HG02588 (cell line): Measurements from ENCODE around the gene KLHL22.
"Not testable (repeated sequence)": the region's sequence is repeated elsewhere in the genome, so short reads cannot be mapped to it uniquely, and the experiment has no call there.

Source experiments
- ATAC-seq: cut with Tn5 transposase; IDR thresholded peaks from one replicate; pipeline ENCODE4 v1.9.1; 2021; ENCODE audit warnings: mild to moderate bottlenecking, moderate library complexity; ENCODE audit not compliant: unreplicated experiment

The KLHL22 gene

DNA sequence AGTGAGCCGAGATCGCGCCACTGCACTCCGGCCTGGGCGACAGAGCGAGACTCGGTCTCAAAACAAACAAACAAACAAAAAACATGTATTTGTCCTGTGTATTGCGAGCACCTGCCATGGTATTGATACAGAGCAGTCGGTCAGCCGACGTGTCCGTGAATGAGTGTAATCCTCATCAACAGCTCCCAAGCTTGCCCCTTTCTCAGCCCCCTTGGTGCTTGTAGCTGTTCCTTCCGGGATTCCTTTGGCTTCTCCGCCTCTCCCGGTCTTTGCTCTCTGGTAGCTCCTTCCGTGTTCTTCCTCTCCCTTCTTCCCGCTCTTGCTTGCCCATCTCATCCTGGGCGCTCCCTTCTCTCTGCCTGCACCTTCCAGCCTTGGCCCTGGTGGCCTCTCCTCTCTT lies 90.7 kb downstream of the KLHL22 start:
- ATAC-seq = no peak

DNA sequence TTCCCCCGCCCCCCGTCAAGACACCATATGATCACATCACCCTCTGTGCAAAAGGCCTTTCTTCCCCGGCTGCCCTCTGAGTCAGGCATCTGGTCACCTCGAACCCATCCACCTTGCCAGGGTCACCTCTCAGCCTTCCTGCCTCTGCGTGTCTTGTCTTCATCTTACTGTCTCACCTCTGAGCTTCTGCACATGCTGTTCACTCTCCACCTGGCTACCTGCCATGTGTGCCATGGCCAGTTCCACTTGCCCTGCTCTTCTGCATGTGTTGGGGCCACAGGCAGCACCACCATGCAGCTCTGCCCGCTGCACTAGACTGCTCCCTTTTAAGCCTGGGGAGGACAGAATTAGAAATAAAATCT lies 91.8 kb downstream of the KLHL22 start:
- no peak for ATAC-seq

DNA sequence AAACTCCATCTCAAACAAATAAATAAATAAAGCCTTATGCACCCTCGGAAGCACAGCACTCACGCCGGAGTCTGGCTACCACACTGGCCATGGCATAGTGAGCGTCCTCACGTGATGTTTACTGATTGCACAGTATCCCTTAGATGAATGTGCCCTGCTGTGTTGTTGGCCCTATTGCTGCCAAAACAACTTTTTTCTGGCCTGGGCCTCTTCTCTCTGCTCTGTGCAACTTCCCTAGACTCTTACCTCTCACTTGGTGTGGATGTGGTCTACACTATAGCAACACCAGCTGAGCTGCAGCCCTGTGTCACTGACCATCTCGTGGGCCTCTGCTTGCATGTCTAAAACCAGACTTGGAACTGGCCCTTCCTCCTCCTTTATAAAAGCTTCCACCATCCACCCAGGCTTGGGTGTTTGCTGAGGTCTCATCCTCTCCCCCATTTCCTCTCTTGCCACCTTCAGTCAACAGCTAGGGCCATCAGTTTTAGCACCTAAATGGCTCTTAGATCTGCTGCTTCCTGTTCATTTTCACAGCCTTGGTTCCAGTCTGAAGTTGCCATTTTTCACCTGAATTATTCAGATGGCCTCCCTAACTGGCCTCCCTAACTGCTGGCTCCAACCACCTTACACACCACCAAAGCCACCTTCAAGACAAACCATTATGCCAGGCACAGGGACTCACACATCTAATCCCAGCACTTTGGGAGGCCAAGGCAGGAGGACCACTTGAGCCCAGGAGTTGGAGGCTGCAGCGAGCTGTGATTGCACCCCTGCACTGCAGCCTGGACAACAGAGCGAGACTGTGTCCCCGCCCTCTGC lies 92.4 kb downstream of the KLHL22 start:
- ATAC-seq = no peak

DNA sequence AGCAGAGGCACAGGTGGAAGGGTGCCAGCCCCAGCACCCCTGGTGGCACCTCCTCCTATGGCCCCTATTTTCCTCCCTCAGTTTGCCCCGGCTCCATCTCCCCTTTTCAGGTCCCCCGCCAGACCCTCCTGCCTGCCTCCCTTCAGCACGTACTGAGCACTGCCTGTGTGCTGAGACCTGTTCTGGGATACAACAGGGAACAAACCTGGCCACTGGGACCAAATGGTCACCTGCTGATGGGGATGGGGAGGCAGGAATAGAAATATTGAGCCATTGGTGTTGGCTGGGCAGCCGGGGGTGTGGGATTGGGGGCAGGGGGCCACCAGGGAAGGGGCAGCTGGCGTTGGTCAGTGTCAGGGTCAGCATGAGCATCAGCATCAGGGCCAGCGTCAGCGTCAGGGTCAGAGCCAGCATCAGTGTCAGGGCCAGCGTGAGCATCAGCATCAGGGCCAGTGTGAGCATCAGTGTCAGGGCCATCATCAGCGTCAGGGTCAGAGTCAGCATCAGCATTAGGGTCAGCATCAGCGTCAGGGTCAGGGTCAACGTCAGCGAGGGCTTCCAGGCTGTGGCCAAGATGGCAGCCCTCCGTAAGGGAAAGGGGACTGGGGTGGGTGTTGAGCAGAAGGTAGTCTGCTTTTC lies 94.1 kb downstream of the KLHL22 start:
- ATAC-seq = no peak

DNA sequence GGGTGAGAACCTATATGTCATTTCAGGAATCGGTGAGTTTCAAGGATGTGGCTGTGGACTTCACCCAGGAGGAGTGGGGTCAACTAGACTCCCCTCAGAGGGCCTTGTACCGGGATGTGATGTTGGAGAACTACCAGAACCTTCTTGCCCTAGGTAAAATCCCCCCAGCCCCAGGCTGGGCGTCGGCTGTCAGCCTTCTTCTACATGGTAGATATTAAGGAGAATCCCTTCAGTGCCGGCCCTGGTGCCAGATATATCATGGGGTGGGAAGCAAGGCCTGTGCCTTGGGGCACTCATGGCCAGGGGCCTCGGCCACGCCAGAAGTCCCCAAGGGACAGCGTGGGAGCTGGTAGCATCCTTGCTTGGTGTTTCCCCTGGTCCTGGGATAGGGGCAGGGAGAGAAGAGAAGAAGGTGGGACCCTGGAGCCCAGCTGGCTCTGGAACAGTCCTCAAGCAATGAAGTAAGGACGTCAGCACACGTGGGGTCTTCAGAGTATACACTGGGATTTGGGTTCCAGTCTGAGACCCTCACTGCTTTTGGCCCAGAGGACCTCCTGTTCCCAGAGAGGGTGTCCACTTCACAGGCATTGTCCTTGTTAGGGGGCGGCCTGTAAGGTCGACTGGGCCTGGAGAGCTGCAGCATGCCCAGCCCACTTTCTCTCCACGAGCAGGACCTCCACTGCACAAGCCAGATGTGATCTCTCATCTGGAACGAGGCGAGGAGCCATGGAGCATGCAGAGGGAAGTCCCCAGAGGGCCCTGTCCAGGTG lies 94.8 kb downstream of the KLHL22 start:
- ATAC-seq = no peak

DNA sequence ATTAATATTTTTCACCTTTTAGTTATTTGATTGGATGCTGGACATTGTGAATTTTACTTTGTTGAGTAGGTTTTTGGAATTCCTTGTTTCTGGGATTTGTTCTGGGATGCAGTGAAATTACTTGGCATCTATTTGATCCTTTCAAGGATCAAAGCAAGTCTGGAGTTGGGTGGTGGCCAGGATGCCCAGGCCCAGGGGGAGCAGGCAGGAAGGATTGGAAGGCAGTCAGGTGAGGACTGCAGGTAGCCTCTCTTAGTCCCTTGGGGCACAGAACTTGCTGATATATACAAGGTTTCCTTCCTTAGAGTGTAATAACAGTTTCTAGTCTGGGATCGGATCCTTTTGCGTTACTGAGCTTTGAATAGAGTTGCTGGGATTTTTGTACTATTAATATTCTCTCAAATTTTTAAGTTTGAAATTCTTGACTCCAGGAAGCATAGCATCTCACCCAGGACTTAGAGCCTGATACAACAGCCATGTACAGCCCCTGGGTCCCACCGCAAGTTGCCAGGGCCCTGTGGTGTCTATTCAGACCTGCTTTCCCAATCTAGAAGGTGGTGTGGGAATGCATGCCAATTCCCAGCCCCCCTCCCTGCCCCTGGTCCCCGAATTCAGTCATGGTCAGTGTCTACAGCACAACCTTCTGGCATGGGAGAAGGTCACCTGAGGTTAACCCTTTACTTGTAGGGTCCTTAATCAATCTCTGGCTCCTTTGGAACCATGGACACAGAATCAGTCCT lies 95.6 kb downstream of the KLHL22 start:
- ATAC-seq = no peak

DNA sequence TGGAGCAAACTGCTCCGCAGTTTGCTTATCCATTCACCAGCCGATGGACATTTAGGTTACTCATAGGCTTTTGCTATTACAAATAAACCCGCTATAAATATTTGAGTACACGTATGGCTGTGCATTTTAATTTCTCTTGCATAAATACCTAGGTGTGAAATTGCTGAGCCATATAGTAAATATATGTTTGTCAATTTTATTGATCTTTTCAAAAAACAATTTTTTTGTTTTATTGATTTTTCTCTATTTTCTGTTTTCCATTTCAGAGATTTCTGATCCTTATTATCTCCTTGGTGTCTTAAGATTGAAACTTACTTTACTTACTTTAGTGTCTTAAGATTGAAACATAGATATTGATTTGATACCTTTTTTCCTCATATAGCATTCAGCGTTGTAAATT lies 97.2 kb downstream of the KLHL22 start:
- no peak for ATAC-seq

DNA sequence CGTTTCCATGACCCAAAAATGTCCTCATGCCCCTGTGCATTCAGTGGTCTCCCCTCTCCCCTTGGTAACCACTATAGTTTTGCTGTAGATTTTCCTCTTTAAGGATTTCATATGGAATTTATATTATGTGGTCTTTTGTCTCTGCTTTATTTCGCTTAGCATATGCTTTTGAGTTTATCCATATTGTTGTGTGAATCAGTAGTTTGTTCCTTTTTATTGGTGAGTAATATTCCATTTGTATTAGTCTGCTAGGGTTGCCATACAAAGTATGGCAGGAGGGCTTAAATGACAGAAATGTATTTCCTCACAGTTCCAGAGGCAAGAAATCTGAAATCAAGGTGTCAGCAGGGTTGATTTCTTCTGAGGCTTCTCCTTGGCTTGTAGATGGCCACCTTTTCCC lies 98.1 kb downstream of the KLHL22 start:
- ATAC-seq = no peak

DNA sequence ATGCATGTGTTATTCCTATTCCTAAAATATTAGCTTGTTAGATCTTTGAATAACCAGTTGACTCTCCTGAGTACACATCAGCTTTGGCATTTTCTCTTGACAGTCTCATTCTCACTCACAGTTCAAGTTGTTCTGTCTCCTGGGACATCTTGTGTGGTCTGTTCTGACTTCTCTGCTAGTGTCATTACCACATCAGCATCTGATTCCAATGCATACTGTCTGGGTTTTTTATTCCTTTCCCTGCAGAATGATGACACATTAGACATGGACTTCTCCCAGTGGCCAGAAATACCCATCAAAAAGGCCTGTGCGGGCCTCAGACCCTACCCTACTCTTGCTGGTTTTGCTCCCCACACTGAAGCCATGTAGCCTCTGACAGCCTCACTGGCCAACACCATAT lies 99.0 kb downstream of the KLHL22 start:
- no peak for ATAC-seq

DNA sequence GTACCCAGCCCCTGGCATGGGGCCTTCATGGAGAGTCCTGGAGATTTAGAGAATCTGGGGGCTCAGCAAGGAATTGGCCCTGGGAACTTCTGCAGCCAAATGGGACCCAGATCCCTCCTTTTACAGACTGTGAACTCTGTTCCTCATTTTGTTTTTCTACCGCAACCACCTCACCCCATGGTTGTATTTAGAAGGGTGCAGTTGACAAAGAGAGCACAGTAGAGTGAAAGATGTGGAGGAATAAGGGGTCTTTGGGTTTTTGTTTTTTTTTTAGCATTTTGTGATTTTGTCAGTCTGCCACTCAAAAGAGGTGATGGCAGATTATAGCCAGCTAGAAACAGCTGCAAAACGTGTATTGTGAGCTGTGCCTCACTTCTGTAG lies 99.7 kb downstream of the KLHL22 start:
- ATAC-seq = no peak

DNA sequence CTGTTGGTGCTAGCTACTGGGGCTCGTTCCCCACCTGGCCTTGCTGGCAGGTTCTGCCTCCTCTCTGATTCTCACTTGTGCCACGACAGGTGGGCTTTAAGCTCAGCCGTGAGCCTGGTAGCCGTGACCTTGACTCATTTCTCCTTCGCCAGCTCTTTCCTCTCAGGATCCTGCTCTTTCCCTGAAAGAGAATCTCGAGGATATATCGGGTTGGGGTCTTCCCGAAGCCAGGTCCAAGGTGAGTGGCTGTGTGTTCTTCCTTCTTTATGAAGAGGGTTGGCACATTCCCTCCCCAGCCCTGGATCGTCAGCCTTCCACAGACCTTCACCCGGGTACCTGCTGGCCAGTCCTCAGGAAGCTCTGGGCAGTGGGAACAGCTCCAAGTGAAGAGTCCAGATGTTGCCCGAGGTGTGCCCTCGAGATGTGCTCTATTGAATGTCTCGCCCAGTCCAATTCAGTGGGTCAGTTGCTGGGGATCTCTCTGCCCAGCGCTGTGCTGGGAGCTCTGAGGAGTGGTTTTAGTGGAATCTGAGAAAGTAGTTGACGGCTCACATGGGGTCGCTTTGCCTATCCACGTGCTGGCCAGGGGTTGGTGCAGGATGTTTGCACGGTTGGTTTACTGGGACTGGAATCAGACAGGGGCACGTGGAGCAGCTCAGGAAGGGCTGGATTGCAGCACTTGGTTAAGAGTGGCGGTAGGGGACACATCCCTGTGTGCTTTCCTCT lies 100.3 kb downstream of the KLHL22 start:
- no peak for ATAC-seq

DNA sequence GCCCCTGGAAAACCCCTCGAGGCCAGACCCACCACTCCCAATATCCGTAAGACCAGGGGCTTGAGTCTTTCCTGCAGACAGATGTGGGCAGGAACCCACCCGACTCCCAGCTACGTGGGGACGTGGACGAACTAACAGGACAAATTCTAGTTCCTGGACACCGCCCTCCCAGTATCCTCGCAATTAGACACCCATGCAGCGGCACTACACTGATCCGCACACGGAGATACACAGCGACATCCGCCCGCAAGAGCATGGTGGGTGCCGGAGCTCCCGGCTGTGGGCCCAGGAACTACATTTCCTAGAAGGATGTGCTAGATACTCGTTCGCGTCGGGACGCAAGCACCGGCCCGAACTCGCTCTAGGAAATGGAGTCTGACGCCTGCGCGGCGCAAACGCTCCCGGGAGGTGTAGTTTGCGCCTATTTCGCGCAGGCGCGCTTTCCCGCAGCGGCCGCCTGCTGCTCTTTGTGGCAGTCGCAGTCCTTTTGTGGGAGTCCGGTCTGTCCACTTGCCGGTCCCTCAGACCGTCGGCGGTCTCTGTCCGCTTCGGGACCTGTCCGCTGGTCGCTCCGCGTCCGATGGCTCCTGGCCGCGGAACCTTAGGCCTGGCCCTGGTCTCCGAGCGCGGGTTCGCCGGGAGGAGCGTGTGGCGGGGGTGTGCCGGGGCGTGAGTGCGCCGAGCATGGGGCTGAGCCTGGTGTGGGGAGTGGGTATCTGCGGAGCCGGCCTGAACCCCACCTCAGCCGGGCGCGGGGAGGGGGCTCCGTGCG lies 101.7 kb downstream of the KLHL22 start, which contains the start of gene ZNF74:
Gene ZNF74 (plus strand): TSS at position 447 of the 772 bp plus-strand sequence. CDS start 478 bp downstream, outside the sequence.
- ATAC-seq = peak; percentile 72

DNA sequence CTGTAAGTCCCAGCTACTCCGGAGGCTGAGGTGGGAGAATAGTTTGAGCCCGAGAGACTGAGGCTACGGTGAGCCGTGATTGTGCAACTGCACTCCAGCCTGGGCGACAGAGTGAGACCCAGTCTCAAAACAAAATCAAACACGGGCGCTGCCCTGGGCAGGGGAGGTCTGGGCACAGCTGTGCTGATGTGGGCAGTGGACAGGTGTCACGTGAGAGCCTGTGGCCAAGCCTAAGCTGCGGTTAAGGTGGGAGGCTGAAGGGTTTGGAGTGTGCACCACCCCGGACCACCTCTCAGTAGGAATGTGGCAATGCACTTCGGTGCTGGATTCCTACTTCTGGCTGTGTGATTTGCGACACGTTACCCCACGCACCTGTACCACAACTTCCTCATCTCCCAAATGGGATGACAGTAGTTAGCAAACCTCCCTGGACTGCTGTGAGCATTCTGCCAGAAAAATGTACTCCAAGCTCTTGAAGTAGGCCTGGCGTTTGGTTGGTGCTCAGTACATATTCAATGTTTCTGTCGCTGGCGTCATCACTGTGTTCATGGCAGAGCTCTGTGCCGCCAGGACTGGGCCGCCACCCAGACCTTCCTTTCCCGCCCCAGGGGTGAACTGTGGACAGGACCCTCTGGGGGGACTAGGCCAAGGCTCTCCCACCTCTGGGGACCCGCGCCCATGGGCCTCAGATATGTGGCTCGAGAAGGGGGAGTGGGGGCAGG lies 102.5 kb downstream of the KLHL22 start:
- no peak for ATAC-seq

DNA sequence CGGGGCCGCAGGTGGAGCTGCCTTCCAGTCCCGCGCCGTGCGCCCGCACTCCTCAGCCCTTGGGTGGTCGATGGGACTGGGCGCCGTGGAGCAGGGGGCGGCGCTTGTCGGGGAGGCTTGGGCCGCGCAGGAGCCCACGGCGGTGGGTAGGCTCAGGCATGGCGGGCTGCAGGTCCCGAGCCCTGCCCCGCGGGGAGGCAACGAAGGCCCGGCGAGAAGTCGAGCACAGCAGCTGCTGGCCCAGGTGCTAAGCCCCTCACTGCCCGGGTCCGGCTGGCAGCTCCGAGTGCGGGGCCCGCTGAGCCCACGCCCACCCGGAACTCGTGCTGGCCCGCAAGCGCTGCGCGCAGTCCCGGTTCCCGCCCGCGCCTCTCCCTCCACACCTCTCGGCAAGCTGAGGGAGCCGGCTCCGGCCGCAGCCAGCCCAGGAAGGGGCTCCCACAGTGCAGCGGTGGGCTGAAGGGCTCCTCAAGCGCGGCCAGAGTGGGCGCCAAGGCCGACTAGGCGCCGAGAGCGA lies 103.2 kb downstream of the KLHL22 start:
- ATAC-seq = not testable (repeated sequence)
